Natural killer cell (primary cell): Measurements from ENCODE around the gene ME1. TPM values are rescaled to one million over a fixed set of nuclear protein-coding genes. Genes with fewer than 3 reads are reported as not detected.

Experiments used
- ATAC-seq, 3 donors: fragments of 150-1000 bp in 2 of 3; fragments of 200-7000 bp in 1 of 3; cut with Tn5 transposase; 1 replicate in 1 of 3; 2 replicates in 2 of 3; pipeline ENCODE4 v1.10.0; 2021; ENCODE audit warnings: mild to moderate bottlenecking in 2 of 3, moderate library complexity in 2 of 3
- DNase-seq, 2 donors: peaks; one replicate each; pipeline versions ENCODE4 v3.0.0 to v3.0.0-alpha.2; 2013 to 2021; ENCODE audit warnings: mixed read lengths in 1 of 2
- H3K27ac ChIP-seq: one replicate; pipeline ENCODE4 v1.5.1; 2013; ENCODE audit warnings: mild to moderate bottlenecking, low read length
- H3K27me3 ChIP-seq: one replicate; pipeline ENCODE4 v1.6.1; 2013; ENCODE audit warnings: low read length; ENCODE audit not compliant: control insufficient read depth, insufficient read depth
- H3K36me3 ChIP-seq: one replicate; pipeline ENCODE4 v1.6.1; 2013; ENCODE audit warnings: low read length; ENCODE audit not compliant: control insufficient read depth, insufficient read depth
- H3K4me1 ChIP-seq: one replicate; pipeline ENCODE4 v1.6.1; 2013; ENCODE audit warnings: low read length; ENCODE audit not compliant: control insufficient read depth, insufficient read depth
- H3K4me3 ChIP-seq: one replicate; pipeline ENCODE4 v1.5.1; 2013; ENCODE audit warnings: low read length
- H3K9me3 ChIP-seq: one replicate; pipeline ENCODE4 v1.6.1; 2013; ENCODE audit warnings: low read length; ENCODE audit not compliant: control insufficient read depth, insufficient read depth
- H3K27ac Mint-ChIP-seq, 2 donors: one replicate each; pipeline ENCODE4 v1.8.0; 2022; ENCODE audit warnings: mild to moderate bottlenecking in 2 of 2, mixed read lengths in 2 of 2, moderate library complexity in 1 of 2
- H3K27me3 Mint-ChIP-seq, 2 donors: one replicate each; pipeline ENCODE4 v1.8.0; 2022; ENCODE audit warnings: low read depth in 2 of 2, mixed read lengths in 2 of 2
- H3K36me3 Mint-ChIP-seq: one replicate; pipeline ENCODE4 v1.8.0; 2022; ENCODE audit warnings: mixed read lengths
- H3K4me1 Mint-ChIP-seq, 2 donors: one replicate each; pipeline ENCODE4 v1.8.0; 2022; ENCODE audit warnings: mixed read lengths in 2 of 2
- H3K4me3 Mint-ChIP-seq: one replicate; pipeline ENCODE4 v1.8.0; 2022; ENCODE audit warnings: mild to moderate bottlenecking, moderate library complexity, mixed read lengths
- H3K9me3 Mint-ChIP-seq, 2 donors: one replicate each; pipeline ENCODE4 v1.8.0; 2022; ENCODE audit warnings: mixed read lengths in 2 of 2
- WGBS: methylation state at CpG from one replicate; pipeline ENCODE4 v1.1.7; 2013; ENCODE audit warnings: missing lambda C conversion rate; ENCODE audit not compliant: insufficient coverage; 5-methylcytosine and 5-hydroxymethylcytosine counted together
- intact Hi-C: fragments of 100-400 bp; cut with micrococcal nuclease; formaldehyde crosslinking; loops from one replicate; pipeline ENCODE4 v1.14.2; 2022
- total RNA-seq, 4 donors: library from RNA; stranded (reverse); fragments of 120-200 nt in 1 of 4; gene quantifications; one replicate each; pipeline versions ENCODE4 v1.2.3 to v1.2.4, GENCODE V29; 2013 to 2022
- TF ChIP-seq, protein P1 (sequence below): fragments of 200-600 bp; IDR thresholded peaks from one replicate; pipeline ENCODE4 v1.8.0; 2022; ENCODE audit warnings: antibody characterized with exemption

The ME1 gene
- total RNA-seq, 3 donors from 2014 or later (not counting 1 experiment from before 2014, with no cell fraction given), result 0.14 to 0.32 TPM; not detected in 1

DNA sequence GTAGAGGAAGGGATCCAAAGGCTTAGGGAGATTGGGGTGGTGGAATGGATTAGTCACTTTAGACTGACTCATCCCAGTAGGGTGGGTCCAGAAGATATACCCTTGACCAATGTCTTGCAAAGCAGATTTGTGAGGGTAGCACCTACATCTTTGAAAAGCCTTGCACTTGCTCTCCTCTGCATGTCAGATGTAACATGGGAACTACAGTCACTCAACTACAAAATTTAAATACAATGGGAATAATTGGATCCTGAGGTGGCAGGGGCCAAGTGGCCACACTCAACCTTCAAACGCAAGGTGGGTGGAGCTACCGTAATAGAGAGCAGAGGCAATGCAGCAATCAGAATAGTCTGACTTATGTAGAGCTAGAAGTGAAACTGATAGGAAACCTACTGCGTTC, 71.2 kb downstream of the ME1 start:
- no peak for ATAC-seq
- Histone ChIP-seq H3K4me1 (no peaks in the 10 kb centered on the region), H3K27ac (no peak overlapping the region), H3K36me3 (no peaks in the 10 kb centered on the region), H3K27me3 (no peaks in the 10 kb centered on the region), H3K9me3 (no peaks in the 10 kb centered on the region), H3K4me3 (no peak overlapping the region)
- no peak overlapping the region for H3K4me3 Mint-ChIP-seq
- peaks cover 0 to 2% of the 10 kb centered on the region in 2 donors for H3K9me3 Mint-ChIP-seq
- H3K27ac Mint-ChIP-seq, result no peak overlapping the region
- no peaks in the 10 kb centered on the region for H3K36me3 Mint-ChIP-seq
- 58% methylated on average over 3 of the region's 3 CpGs for WGBS
- no peaks in the 10 kb centered on the region for H3K4me1 Mint-ChIP-seq
- TF ChIP-seq, protein P1, sequence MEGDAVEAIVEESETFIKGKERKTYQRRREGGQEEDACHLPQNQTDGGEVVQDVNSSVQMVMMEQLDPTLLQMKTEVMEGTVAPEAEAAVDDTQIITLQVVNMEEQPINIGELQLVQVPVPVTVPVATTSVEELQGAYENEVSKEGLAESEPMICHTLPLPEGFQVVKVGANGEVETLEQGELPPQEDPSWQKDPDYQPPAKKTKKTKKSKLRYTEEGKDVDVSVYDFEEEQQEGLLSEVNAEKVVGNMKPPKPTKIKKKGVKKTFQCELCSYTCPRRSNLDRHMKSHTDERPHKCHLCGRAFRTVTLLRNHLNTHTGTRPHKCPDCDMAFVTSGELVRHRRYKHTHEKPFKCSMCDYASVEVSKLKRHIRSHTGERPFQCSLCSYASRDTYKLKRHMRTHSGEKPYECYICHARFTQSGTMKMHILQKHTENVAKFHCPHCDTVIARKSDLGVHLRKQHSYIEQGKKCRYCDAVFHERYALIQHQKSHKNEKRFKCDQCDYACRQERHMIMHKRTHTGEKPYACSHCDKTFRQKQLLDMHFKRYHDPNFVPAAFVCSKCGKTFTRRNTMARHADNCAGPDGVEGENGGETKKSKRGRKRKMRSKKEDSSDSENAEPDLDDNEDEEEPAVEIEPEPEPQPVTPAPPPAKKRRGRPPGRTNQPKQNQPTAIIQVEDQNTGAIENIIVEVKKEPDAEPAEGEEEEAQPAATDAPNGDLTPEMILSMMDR, result no peak
- no peak for DNase-seq
- intact Hi-C loops, result no loop called here
- H3K27me3 Mint-ChIP-seq, result no peaks in the 10 kb centered on the region

DNA sequence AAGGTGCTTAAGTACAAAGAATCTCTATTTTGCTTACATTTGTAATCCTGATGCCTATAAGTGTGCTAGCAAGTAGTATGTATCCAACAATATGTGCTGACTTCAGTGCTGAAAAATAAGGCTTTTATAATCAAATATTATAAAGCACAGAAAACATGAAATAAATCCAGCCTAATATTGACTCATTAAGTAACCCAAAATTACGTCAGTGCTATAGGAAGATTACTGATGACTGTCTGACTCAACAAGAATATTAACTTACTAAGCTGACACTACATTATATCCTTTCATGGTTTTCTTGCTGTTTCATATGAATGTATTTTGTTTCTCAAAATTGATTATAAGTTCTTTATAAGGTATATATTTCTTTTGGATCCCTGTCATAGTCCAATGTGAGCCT, 76.1 kb downstream of the ME1 start:
- no peak overlapping the region for H3K4me3 ChIP-seq
- peaks cover 0 to 2% of the 10 kb centered on the region in 2 donors for H3K9me3 Mint-ChIP-seq
- no peaks in the 10 kb centered on the region for H3K9me3 ChIP-seq
- H3K4me1 Mint-ChIP-seq, result peaks cover 0 to 7% of the 10 kb centered on the region in 2 donors
- TF ChIP-seq, protein P1, result no peak
- no peaks in the 10 kb centered on the region for H3K27me3 ChIP-seq
- DNase-seq (no peak), ATAC-seq (no peak)
- H3K36me3 ChIP-seq, result no peaks in the 10 kb centered on the region
- H3K36me3 Mint-ChIP-seq, result no peaks in the 10 kb centered on the region
- 80% methylated on average over 1 of the region's 1 CpG for WGBS
- intact Hi-C loops, result no loop called here
- no peaks in the 10 kb centered on the region for H3K27me3 Mint-ChIP-seq
- H3K27ac ChIP-seq, result no peak overlapping the region
- no peak overlapping the region for H3K27ac Mint-ChIP-seq
- H3K4me1 ChIP-seq, result no peaks in the 10 kb centered on the region
- H3K4me3 Mint-ChIP-seq, result no peak overlapping the region

DNA sequence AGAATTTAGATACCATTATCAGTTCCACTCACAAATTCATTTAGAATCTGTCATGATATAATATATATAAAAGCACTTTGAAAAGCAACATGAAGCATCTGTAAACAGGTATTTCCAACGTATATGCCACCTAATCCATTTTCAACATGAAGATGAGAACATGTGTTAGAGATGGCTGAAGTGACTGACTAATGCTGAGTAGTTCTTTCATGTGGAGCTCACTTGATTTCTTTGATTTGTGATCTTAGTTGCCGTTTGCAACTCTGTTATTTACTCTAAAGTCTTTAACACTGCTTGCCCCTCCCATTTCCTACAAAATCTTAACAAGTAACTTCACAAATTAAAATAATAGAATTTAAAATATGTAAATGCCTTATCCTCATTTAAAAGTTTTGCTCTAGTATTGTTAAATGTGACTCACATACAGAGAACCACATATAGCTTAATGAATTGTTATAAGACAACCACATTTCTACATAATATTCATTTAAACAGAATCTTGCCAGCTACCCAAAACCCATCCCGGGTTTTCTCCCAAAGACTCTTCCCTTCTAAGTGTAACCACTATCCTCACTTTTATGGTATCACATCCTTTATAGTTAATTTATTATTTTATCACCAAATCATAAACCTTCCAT, 78.3 kb downstream of the ME1 start:
- Histone ChIP-seq H3K9me3 (no peaks in the 10 kb centered on the region), H3K27ac (no peak overlapping the region), H3K27me3 (no peaks in the 10 kb centered on the region), H3K36me3 (no peaks in the 10 kb centered on the region), H3K4me3 (no peak overlapping the region), H3K4me1 (no peaks in the 10 kb centered on the region)
- intact Hi-C loops, result no loop called here
- DNase-seq (no peak), ATAC-seq (no peak)
- H3K9me3 Mint-ChIP-seq, result no peaks in the 10 kb centered on the region
- H3K27me3 Mint-ChIP-seq, result no peaks in the 10 kb centered on the region
- no peak overlapping the region for H3K4me3 Mint-ChIP-seq
- no CpG with 5 or more reads among the region's 3 CpGs for WGBS
- no peaks in the 10 kb centered on the region for H3K36me3 Mint-ChIP-seq
- TF ChIP-seq, protein P1, result no peak
- no peak overlapping the region for H3K27ac Mint-ChIP-seq
- peaks cover 0 to 7% of the 10 kb centered on the region in 2 donors for H3K4me1 Mint-ChIP-seq

DNA sequence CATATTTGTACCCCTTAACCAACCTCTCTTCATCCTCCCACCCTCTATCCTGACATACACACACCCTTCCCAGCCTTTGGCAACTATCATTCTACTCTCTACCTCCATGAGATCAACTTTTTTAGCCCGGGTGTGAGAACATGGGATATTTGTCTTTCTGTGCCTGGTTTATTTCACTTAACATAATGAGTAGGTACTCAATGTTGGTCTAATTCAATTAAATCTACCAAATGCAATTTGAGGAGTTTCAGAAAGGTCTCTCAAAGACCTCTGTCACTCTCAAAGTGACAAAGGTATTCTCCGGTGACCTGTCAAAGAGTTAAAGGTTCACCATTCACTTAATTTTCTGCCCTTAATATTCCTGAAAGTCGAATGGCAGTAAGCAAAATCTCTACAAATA, 87.7 kb downstream of the ME1 start:
- ATAC-seq, result no peak
- H3K27me3 ChIP-seq, result no peaks in the 10 kb centered on the region
- H3K4me3 ChIP-seq, result no peak overlapping the region
- no peak for DNase-seq
- Mint-ChIP-seq H3K4me3 (no peak overlapping the region), H3K27me3 (peaks cover 0 to 3% of the 10 kb centered on the region in 2 donors), H3K36me3 (no peaks in the 10 kb centered on the region), H3K4me1 (peaks cover 4 to 5% of the 10 kb centered on the region in 2 donors), H3K27ac (no peak overlapping the region), H3K9me3 (peaks cover 2% of the 10 kb centered on the region in 2 donors)
- H3K4me1 ChIP-seq, result no peaks in the 10 kb centered on the region
- H3K27ac ChIP-seq, result no peak overlapping the region
- intact Hi-C loops, result no loop called here
- TF ChIP-seq, protein P1, result no peak
- no peaks in the 10 kb centered on the region for H3K36me3 ChIP-seq
- peaks cover 4% of the 10 kb centered on the region for H3K9me3 ChIP-seq
- 100% methylated on average over 1 of the region's 3 CpGs for WGBS
